GM12878 (cell line): ENCODE data around the gene CENPA. TPM values are rescaled to one million over a fixed set of nuclear protein-coding genes. Genes with fewer than 3 reads are reported as not detected.

ENCODE experiments used
- ATAC-seq: fragments of 200-7000 bp; cut with Tn5 transposase; 3 replicates; pipeline ENCODE4 v1.9.1; 2020; ENCODE audit warnings: mild to moderate bottlenecking, moderate library complexity
- BruUV-seq: library from RNA; stranded (reverse); fragments of 400-500 nt; replicated peaks from 2 replicates; lab custom pipeline; 2021; lab: Mats Ljungman, UMichigan
- CTCF ChIA-PET: fragments of 300-600 bp; sonication (Branson Sonifier 250); formaldehyde crosslinking; extraction: SDS; loops from one replicate; lab custom pipeline; 2021; ENCODE audit warnings: inconsistent platforms; lab: Yijun Ruan, JAX
- POLR2A ChIA-PET: fragments of 350-600 bp; formaldehyde crosslinking; extraction: SDS; loops from one replicate; lab custom pipeline; 2021; ENCODE audit warnings: inconsistent platforms; lab: Charles Lee
- RAD21 ChIA-PET: fragments of 300-600 bp; sonication (Branson Sonifier 250); formaldehyde crosslinking; loops from one replicate; lab custom pipeline; 2023; ENCODE audit warnings: antibody characterized with exemption; ENCODE audit not compliant: unreplicated experiment; lab: Charles Lee
- SMC1A ChIA-PET: fragments of 300-600 bp; sonication (Branson Sonifier 250); formaldehyde crosslinking; loops from one replicate; lab custom pipeline; 2023; ENCODE audit not compliant: unreplicated experiment, uncharacterized antibody; lab: Charles Lee
- DNase-seq: peaks from one replicate; pipeline ENCODE4 v3.0.0-alpha.2; 2011; ENCODE audit warnings: low read depth, low spot score
- FAIRE-seq: peaks from 3 replicates; lab custom pipeline; 2011; peaks lifted over from hg19 to GRCh38; lab: Jason Lieb, UNC
- H2AFZ ChIP-seq: 2 replicates; pipeline ENCODE4 v1.6.0; 2011; ENCODE audit warnings: low read depth, low read length, control low read depth; ENCODE audit not compliant: control insufficient read depth
- H3K27ac ChIP-seq: 2 replicates; pipeline ENCODE4 v1.5.1; 2011; ENCODE audit warnings: control low read depth; ENCODE audit not compliant: control insufficient read depth, insufficient read depth
- H3K27me3 ChIP-seq, 2 experiments: replicated peaks in 1 of 2; 2 replicates each; pipeline versions ENCODE4 v1.6.0 to v1.6.1; 2011; ENCODE audit warnings: low read length in 1 of 2; ENCODE audit not compliant: control insufficient read depth in 2 of 2, insufficient read depth in 2 of 2
- H3K36me3 ChIP-seq, 2 experiments: 2 replicates each; pipeline ENCODE4 v1.5.1; 2011; ENCODE audit warnings: low read length in 1 of 2; ENCODE audit not compliant: control insufficient read depth in 2 of 2, insufficient read depth in 2 of 2
- H3K4me1 ChIP-seq: 2 replicates; pipeline ENCODE4 v1.6.1; 2011; ENCODE audit warnings: mild to moderate bottlenecking, low read length, moderate library complexity, mixed read lengths; ENCODE audit not compliant: control insufficient read depth, insufficient read depth
- H3K4me2 ChIP-seq: 2 replicates; pipeline ENCODE4 v1.6.0; 2011; ENCODE audit warnings: control low read depth; ENCODE audit not compliant: control insufficient read depth, insufficient read depth
- H3K4me3 ChIP-seq: fragments of 200-600 bp; sonication (generic); 2 replicates; pipeline ENCODE4 v1.5.1; 2016
- H3K79me2 ChIP-seq: 2 replicates; pipeline ENCODE4 v1.6.0; 2011; ENCODE audit warnings: low read length; ENCODE audit not compliant: control insufficient read depth, insufficient read depth
- H3K9ac ChIP-seq: 2 replicates; pipeline ENCODE4 v1.8.0; 2011; ENCODE audit warnings: low read length, control low read depth, mixed read lengths; ENCODE audit not compliant: control insufficient read depth, insufficient read depth
- H3K9me3 ChIP-seq: replicated peaks from 3 replicates; pipeline ENCODE4 v1.5.1; 2011; ENCODE audit warnings: mild to moderate bottlenecking, low read length; ENCODE audit not compliant: control insufficient read depth, insufficient read depth
- H4K20me1 ChIP-seq: 2 replicates; pipeline ENCODE4 v1.6.0; 2011; ENCODE audit not compliant: control insufficient read depth, insufficient read depth
- ASH2L ChIP-seq: fragments of 300-600, 200-600 bp; sonication (generic); IDR thresholded peaks from 2 replicates; pipeline ENCODE4 v1.6.1; 2017; ENCODE audit warnings: low read depth, mild to moderate bottlenecking, borderline replicate concordance
- CREM ChIP-seq: IDR thresholded peaks from 2 replicates; pipeline ENCODE4 v1.6.1; 2014; ENCODE audit warnings: antibody characterized with exemption, low read depth
- DPF2 ChIP-seq: fragments of 450-650 bp; IDR thresholded peaks from 2 replicates; pipeline ENCODE4 v1.6.1; 2017; ENCODE audit warnings: mild to moderate bottlenecking
- ESRRA ChIP-seq: IDR thresholded peaks from 2 replicates; pipeline ENCODE4 v1.6.1; 2012; ENCODE audit warnings: mild to moderate bottlenecking, low read length, improper control_type of control experiment
- FOXK2 ChIP-seq: fragments of 450-650 bp; IDR thresholded peaks from 2 replicates; pipeline ENCODE4 v1.6.1; 2017; ENCODE audit warnings: mild to moderate bottlenecking, moderate library complexity
- IRF4 ChIP-seq: IDR thresholded peaks from 2 replicates; pipeline ENCODE4 v1.6.1; 2011; ENCODE audit warnings: low read depth, low read length
- MXI1 ChIP-seq: fragments of 150-350 bp; IDR thresholded peaks from 2 replicates; pipeline ENCODE4 v1.6.1; 2011; ENCODE audit warnings: low read depth, mild to moderate bottlenecking, inconsistent platforms, low read length, improper control_type of control experiment
- MYC ChIP-seq: IDR thresholded peaks from 2 replicates; pipeline ENCODE4 v1.6.1; 2011; ENCODE audit warnings: mild to moderate bottlenecking, low read length, moderate library complexity, inconsistent platforms; ENCODE audit not compliant: insufficient read depth, insufficient replicate concordance, insufficient read length, severe bottlenecking
- NFYB ChIP-seq: IDR thresholded peaks from 2 replicates; pipeline ENCODE4 v1.6.1; 2011; ENCODE audit warnings: low read depth, mild to moderate bottlenecking, low read length, improper control_type of control experiment, moderate library complexity; ENCODE audit not compliant: insufficient read depth
- SMARCA5 ChIP-seq: fragments of 450-650 bp; IDR thresholded peaks from 2 replicates; pipeline ENCODE4 v1.6.1; 2017; ENCODE audit warnings: mild to moderate bottlenecking
- SP1 ChIP-seq: IDR thresholded peaks from one replicate; pipeline ENCODE4 v1.6.1; 2011; ENCODE audit warnings: low read depth, low read length
- TAF1 ChIP-seq: IDR thresholded peaks from 2 replicates; pipeline ENCODE4 v1.6.1; 2011; ENCODE audit warnings: mild to moderate bottlenecking, low read depth, low read length, borderline replicate concordance
- ZNF24 ChIP-seq: fragments of 450-650 bp; IDR thresholded peaks from 2 replicates; pipeline ENCODE4 v1.6.1; 2017; ENCODE audit warnings: antibody characterized with exemption, mild to moderate bottlenecking
- ZNF384 ChIP-seq: IDR thresholded peaks from 2 replicates; pipeline ENCODE4 v1.6.1; 2012; ENCODE audit warnings: low read depth, mild to moderate bottlenecking, low read length, improper control_type of control experiment, borderline replicate concordance
- ZNF622 ChIP-seq: fragments of 450-650 bp; IDR thresholded peaks from 2 replicates; pipeline ENCODE4 v1.6.1; 2017; ENCODE audit warnings: mild to moderate bottlenecking, inconsistent platforms
- WGBS: methylation state at CpG from one replicate; pipeline ENCODE4 v1.1.6; 2016; ENCODE audit warnings: low lambda C conversion rate; ENCODE audit not compliant: insufficient replicate concordance, insufficient coverage; ENCODE audit errors: missing lambda C conversion rate; 5-methylcytosine and 5-hydroxymethylcytosine counted together
- in situ Hi-C: fragments of 300-500 bp; cut with MboI; formaldehyde crosslinking; loops from 9 replicates; pipeline ENCODE4 v1.14.3; 2018; ENCODE audit warnings: mixed read lengths
- intact Hi-C: fragments of 100-400 bp; cut with micrococcal nuclease; formaldehyde crosslinking; loops from one replicate; pipeline ENCODE4 v1.14.2; 2022; ENCODE audit not compliant: unreplicated experiment
- polyA plus RNA-seq, 11 experiments: library from polyadenylated mRNA; depleted of rRNA in 4 of 11; unstranded in 6 of 11; stranded (reverse) in 5 of 11; fragments of >200 nt; fragmentation: Nextera tagmentation in 4 of 11; fragmentation: Illumina TruSeq in 1 of 11; extraction: Ambion mirVana in 4 of 11; extraction: Trizol in 1 of 11; gene quantifications; 1 replicate in 1 of 11; 2 replicates in 10 of 11; pipeline versions ENCODE4 v1.2.1 to v1.2.3, GENCODE V29; 2011 to 2016; ENCODE audit warnings: inconsistent platforms in 2 of 11, missing spikeins in 2 of 11, low read depth in 1 of 11
- total RNA-seq, 4 experiments: library from RNA; depleted of rRNA in 3 of 4; stranded (reverse); fragments of >200 nt in 3 of 4; fragmentation: Illumina TruSeq in 1 of 4; extraction: Trizol in 1 of 4; gene quantifications; 2 replicates each; pipeline versions ENCODE4 v1.2.1 to v1.2.3, GENCODE V29; 2013 to 2021
- TF ChIP-seq, protein P1 (sequence below): fragments of 450-650 bp; IDR thresholded peaks from 2 replicates; pipeline ENCODE4 v1.6.1; 2017; ENCODE audit warnings: low read depth, mild to moderate bottlenecking, moderate library complexity
- TF ChIP-seq, protein P2 (sequence below): IDR thresholded peaks from 2 replicates; pipeline ENCODE4 v1.6.1; 2011; ENCODE audit warnings: borderline replicate concordance, low read depth, mild to moderate bottlenecking, moderate library complexity, low read length; ENCODE audit not compliant: insufficient read depth, poor library complexity, severe bottlenecking
- TF ChIP-seq, protein P3 (sequence below): IDR thresholded peaks from 2 replicates; pipeline ENCODE4 v1.6.1; 2012; ENCODE audit warnings: improper control_type of control experiment, low read depth, low read length; ENCODE audit not compliant: insufficient replicate concordance

CENPA gene
- total and polyA plus RNA-seq, 10 of the 15 experiments (the other 5 are each of a cell fraction or from before 2014, with no cell fraction given) = 8.1 to 66.6 (median 36.7) TPM

DNA sequence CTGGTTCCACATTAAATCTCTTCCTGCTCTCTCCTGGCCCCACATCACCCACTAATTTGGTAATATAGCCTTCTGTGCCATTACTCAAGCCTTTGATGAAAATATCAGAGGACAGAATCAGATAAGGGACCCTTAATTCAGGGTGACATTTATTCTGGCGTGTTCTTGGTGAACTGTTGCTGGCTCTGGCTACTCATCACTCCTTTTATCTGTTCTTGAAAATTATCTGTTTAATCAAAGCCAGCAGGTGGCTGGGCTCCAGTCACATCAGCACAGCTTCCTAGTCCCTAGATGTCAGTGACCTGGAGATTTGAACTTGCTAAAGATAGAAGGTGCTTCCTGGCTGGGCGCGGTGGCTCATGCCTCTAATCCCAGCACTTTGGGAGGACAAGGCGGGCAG lies 48.6 kb upstream of the CENPA start:
- POLR2A ChIA-PET = no interaction called here
- H3K9ac ChIP-seq = no peak overlapping the region
- TF ChIP-seq SMARCA5 (no peak), FOXK2 (no peak), MYC (no peak), NFYB (no peak), ESRRA (no peak), CREM (no peak), MXI1 (no peak), ZNF384 (no peak), ZNF24 (no peak), ASH2L (no peak), DPF2 (no peak), SP1 (no peak), TAF1 (no peak), IRF4 (no peak), ZNF622 (no peak)
- TF ChIP-seq, protein P1, sequence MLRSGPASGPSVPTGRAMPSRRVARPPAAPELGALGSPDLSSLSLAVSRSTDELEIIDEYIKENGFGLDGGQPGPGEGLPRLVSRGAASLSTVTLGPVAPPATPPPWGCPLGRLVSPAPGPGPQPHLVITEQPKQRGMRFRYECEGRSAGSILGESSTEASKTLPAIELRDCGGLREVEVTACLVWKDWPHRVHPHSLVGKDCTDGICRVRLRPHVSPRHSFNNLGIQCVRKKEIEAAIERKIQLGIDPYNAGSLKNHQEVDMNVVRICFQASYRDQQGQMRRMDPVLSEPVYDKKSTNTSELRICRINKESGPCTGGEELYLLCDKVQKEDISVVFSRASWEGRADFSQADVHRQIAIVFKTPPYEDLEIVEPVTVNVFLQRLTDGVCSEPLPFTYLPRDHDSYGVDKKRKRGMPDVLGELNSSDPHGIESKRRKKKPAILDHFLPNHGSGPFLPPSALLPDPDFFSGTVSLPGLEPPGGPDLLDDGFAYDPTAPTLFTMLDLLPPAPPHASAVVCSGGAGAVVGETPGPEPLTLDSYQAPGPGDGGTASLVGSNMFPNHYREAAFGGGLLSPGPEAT = no peak
- TF ChIP-seq, protein P2, sequence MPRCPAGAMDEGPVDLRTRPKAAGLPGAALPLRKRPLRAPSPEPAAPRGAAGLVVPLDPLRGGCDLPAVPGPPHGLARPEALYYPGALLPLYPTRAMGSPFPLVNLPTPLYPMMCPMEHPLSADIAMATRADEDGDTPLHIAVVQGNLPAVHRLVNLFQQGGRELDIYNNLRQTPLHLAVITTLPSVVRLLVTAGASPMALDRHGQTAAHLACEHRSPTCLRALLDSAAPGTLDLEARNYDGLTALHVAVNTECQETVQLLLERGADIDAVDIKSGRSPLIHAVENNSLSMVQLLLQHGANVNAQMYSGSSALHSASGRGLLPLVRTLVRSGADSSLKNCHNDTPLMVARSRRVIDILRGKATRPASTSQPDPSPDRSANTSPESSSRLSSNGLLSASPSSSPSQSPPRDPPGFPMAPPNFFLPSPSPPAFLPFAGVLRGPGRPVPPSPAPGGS = no peak
- TF ChIP-seq, protein P3, sequence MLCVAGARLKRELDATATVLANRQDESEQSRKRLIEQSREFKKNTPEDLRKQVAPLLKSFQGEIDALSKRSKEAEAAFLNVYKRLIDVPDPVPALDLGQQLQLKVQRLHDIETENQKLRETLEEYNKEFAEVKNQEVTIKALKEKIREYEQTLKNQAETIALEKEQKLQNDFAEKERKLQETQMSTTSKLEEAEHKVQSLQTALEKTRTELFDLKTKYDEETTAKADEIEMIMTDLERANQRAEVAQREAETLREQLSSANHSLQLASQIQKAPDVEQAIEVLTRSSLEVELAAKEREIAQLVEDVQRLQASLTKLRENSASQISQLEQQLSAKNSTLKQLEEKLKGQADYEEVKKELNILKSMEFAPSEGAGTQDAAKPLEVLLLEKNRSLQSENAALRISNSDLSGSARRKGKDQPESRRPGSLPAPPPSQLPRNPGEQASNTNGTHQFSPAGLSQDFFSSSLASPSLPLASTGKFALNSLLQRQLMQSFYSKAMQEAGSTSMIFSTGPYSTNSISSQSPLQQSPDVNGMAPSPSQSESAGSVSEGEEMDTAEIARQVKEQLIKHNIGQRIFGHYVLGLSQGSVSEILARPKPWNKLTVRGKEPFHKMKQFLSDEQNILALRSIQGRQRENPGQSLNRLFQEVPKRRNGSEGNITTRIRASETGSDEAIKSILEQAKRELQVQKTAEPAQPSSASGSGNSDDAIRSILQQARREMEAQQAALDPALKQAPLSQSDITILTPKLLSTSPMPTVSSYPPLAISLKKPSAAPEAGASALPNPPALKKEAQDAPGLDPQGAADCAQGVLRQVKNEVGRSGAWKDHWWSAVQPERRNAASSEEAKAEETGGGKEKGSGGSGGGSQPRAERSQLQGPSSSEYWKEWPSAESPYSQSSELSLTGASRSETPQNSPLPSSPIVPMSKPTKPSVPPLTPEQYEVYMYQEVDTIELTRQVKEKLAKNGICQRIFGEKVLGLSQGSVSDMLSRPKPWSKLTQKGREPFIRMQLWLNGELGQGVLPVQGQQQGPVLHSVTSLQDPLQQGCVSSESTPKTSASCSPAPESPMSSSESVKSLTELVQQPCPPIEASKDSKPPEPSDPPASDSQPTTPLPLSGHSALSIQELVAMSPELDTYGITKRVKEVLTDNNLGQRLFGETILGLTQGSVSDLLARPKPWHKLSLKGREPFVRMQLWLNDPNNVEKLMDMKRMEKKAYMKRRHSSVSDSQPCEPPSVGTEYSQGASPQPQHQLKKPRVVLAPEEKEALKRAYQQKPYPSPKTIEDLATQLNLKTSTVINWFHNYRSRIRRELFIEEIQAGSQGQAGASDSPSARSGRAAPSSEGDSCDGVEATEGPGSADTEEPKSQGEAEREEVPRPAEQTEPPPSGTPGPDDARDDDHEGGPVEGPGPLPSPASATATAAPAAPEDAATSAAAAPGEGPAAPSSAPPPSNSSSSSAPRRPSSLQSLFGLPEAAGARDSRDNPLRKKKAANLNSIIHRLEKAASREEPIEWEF = no peak

More for the DNA sequence above, 48.6 kb upstream of the CENPA start:
- Histone ChIP-seq H3K27me3 (peaks cover 0 to 2% of the 10 kb centered on the region in 2 experiments; a peak in 2 of 4 replicates), H3K36me3 (no peaks in the 10 kb centered on the region), H3K4me3 (no peak overlapping the region), H3K9me3 (no peaks in the 10 kb centered on the region), H3K4me1 (no peaks in the 10 kb centered on the region; the same call in 1 of the 2 replicates), H2AFZ (no peak overlapping the region), H3K79me2 (no peaks in the 10 kb centered on the region), H3K27ac (no peak overlapping the region), H3K4me2 (no peak overlapping the region), H4K20me1 (no peaks in the 10 kb centered on the region; the same call in 1 of the 2 replicates)
- in situ Hi-C loops (no loop called here), intact Hi-C loops (no loop called here)
- ChIA-PET RAD21 (interaction anchor here (0.9 kb wide), 1 partner anchor 130 kb away, joined by 3 read pairs; no protein-coding TSS in a partner anchor), CTCF (interaction anchor here (1.4 kb wide), 1 partner anchor 160 kb away, joined by 4 read pairs; no protein-coding TSS in a partner anchor), SMC1A (no interaction called here)
- ATAC-seq (no peak), FAIRE-seq (no peak), DNase-seq (no peak)
- 44% methylated on average over 4 of the region's 4 CpGs for WGBS
- no TSS peak for BruUV-seq
